CD8-positive, alpha-beta memory T cell (primary cell): ENCODE results near the gene FAR2. TPM values are rescaled to one million over a fixed set of nuclear protein-coding genes. Genes with fewer than 3 reads are reported as not detected.
A peak's percentile ranks its signal among the peaks of the same experiment; 100 is the strongest.

Experiments
- CTCF ChIA-PET: fragments of 350-600 bp; sonication (Branson Sonifier 250); formaldehyde crosslinking; loops from one replicate; lab custom pipeline; 2021; ENCODE audit warnings: antibody characterized with exemption; lab: Charles Lee
- POLR2A ChIA-PET: fragments of 350-600 bp; sonication (Branson Sonifier 250); formaldehyde crosslinking; loops from one replicate; lab custom pipeline; 2021; ENCODE audit warnings: antibody characterized with exemption; lab: Charles Lee
- DNase-seq, 5 donors: peaks; one replicate each; pipeline versions ENCODE4 v3.0.0 to v3.0.0-alpha.2; 2020 to 2022; ENCODE audit warnings: mixed read lengths in 1 of 5
- H3K27ac ChIP-seq: one replicate; pipeline ENCODE4 v1.7.0; 2013; ENCODE audit warnings: low read depth, mild to moderate bottlenecking, low read length, moderate library complexity
- H3K27me3 ChIP-seq: 2 replicates; pipeline ENCODE4 v1.7.0; 2013; ENCODE audit warnings: low read length, mild to moderate bottlenecking; ENCODE audit not compliant: insufficient read depth, poor library complexity, severe bottlenecking
- H3K36me3 ChIP-seq: 2 replicates; pipeline ENCODE4 v1.7.0; 2013; ENCODE audit warnings: mild to moderate bottlenecking, low read length, moderate library complexity; ENCODE audit not compliant: insufficient read depth
- H3K4me1 ChIP-seq: 2 replicates; pipeline ENCODE4 v1.7.0; 2013; ENCODE audit warnings: mild to moderate bottlenecking, low read length, moderate library complexity; ENCODE audit not compliant: insufficient read depth
- H3K4me3 ChIP-seq: 2 replicates; pipeline ENCODE4 v1.7.0; 2013; ENCODE audit warnings: mild to moderate bottlenecking, low read length
- H3K9me3 ChIP-seq: 2 replicates; pipeline ENCODE4 v1.7.0; 2013; ENCODE audit warnings: mild to moderate bottlenecking, low read length
- H3K27ac Mint-ChIP-seq, 8 donors: one replicate each; pipeline ENCODE4 v1.8.0; 2020 to 2021; ENCODE audit warnings: mixed read lengths in 8 of 8, mild to moderate bottlenecking in 6 of 8, inconsistent platforms in 3 of 8, moderate library complexity in 3 of 8
- H3K27me3 Mint-ChIP-seq, 2 donors: one replicate each; pipeline ENCODE4 v1.8.0; 2020 to 2021; ENCODE audit warnings: mixed read lengths in 2 of 2, mild to moderate bottlenecking in 1 of 2, moderate library complexity in 1 of 2
- H3K36me3 Mint-ChIP-seq, 3 donors: one replicate each; pipeline ENCODE4 v1.8.0; 2020 to 2021; ENCODE audit warnings: mixed read lengths in 3 of 3, inconsistent platforms in 1 of 3, mild to moderate bottlenecking in 1 of 3
- H3K4me1 Mint-ChIP-seq, 3 donors: one replicate each; pipeline ENCODE4 v1.8.0; 2020 to 2021; ENCODE audit warnings: mixed read lengths in 3 of 3, inconsistent platforms in 1 of 3, mild to moderate bottlenecking in 1 of 3
- H3K4me3 Mint-ChIP-seq, 7 donors: one replicate each; pipeline ENCODE4 v1.8.0; 2020 to 2021; ENCODE audit warnings: mixed read lengths in 7 of 7, mild to moderate bottlenecking in 6 of 7, moderate library complexity in 4 of 7, inconsistent platforms in 2 of 7
- H3K9me3 Mint-ChIP-seq, 5 donors: one replicate each; pipeline ENCODE4 v1.8.0; 2020 to 2022; ENCODE audit warnings: mixed read lengths in 5 of 5, mild to moderate bottlenecking in 3 of 5, moderate library complexity in 2 of 5, inconsistent platforms in 1 of 5
- polyA plus RNA-seq: library from polyadenylated mRNA; unstranded; fragments of 300-500 nt; fragmentation: Illumina TruSeq; gene quantifications from one replicate; pipeline ENCODE4 v1.2.3, GENCODE V29; 2021
- total RNA-seq, 2 experiments: library from RNA; stranded (reverse); gene quantifications; one replicate each; pipeline ENCODE4 v1.2.3, GENCODE V29; 2021

The FAR2 gene
- total and polyA plus RNA-seq, 3 experiments from 2014 or later = 3.7 to 7.0 (median 4.0) TPM

DNA sequence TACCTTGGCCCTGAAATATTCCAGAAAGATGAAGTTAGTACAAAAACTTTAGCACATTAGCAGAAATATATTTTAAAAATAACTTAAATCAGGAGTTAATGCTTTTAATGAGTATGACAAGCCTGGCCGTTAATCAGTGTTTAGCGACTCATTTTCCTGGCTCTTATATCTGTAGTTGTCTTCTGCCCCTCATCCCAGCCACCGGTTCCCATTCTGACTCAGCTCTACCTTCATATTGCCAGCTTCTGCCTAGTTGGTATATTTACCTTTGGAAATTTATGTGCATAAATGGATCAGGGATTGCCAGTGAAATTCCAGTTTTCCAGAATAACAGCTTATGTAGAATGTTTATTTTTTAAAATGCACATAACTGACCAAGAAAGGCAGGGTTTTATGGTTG is 152.0 kb downstream of the FAR2 start:
- DNase-seq = no peak
- Histone ChIP-seq H3K9me3 (no peaks in the 10 kb centered on the region), H3K36me3 (no peaks in the 10 kb centered on the region), H3K4me3 (no peak overlapping the region), H3K27me3 (no peaks in the 10 kb centered on the region), H3K27ac (no peak overlapping the region), H3K4me1 (no peaks in the 10 kb centered on the region)
- no peak overlapping the region for H3K4me3 Mint-ChIP-seq
- H3K27me3 Mint-ChIP-seq = no peaks in the 10 kb centered on the region
- ChIA-PET CTCF (no interaction called here), POLR2A (no interaction called here)
- peaks cover 0 to 2% (median 0%) of the 10 kb centered on the region in 3 donors for H3K36me3 Mint-ChIP-seq
- H3K9me3 Mint-ChIP-seq = no peaks in the 10 kb centered on the region
- H3K4me1 Mint-ChIP-seq = no peaks in the 10 kb centered on the region
- H3K27ac Mint-ChIP-seq = no peak overlapping the region

DNA sequence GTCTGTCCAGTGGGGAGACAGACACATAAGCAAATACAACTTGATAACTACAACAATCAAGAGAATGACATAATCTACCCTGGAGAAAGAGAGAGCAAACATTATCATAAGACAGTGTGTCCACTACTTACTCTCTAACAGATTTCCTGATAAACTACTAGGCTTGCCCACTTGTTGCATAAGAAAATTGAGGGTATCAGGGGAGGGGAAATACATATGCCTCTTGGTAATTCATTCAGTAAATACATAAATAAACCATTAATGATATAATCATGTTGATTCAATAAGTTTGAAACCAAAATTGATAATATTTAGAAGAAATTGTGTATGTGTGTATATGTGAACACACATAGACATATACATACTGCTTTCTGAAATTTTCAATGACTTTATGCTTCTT is 155.3 kb downstream of the FAR2 start:
- Histone ChIP-seq H3K27ac (no peak overlapping the region), H3K4me3 (no peak overlapping the region), H3K9me3 (no peaks in the 10 kb centered on the region), H3K36me3 (no peaks in the 10 kb centered on the region), H3K27me3 (no peaks in the 10 kb centered on the region), H3K4me1 (no peaks in the 10 kb centered on the region)
- Mint-ChIP-seq H3K27ac (no peak overlapping the region), H3K4me1 (no peaks in the 10 kb centered on the region), H3K9me3 (no peaks in the 10 kb centered on the region), H3K36me3 (peaks cover 0 to 2% (median 0%) of the 10 kb centered on the region in 3 donors), H3K4me3 (no peak overlapping the region), H3K27me3 (peaks cover 0 to 2% of the 10 kb centered on the region in 2 donors)
- DNase-seq = no peak
- ChIA-PET CTCF (no interaction called here), POLR2A (no interaction called here)

DNA sequence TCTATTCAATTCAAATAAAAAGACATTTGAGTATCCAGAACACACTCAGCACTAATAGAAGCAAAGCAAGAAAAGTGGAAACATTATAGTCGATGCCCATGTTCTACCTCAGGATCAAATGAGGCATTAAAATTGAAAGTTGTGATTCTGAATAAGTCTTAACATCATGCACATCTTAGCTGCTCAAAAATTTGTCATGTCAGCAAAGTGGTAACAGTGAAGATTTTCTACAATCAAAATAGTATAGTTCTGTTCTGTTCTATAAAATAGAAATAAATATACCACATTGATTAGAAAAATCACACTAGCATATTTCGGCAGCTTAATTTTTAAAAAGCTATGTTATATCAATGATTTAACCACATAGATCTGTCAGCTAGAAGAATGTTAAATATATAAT is 157.2 kb downstream of the FAR2 start:
- ChIA-PET POLR2A (no interaction called here), CTCF (interaction anchor here (0.9 to 1.1 kb wide), 2 partner anchors 11 to 233 kb away, joined by 4 to 5 read pairs; no protein-coding TSS in a partner anchor)
- Mint-ChIP-seq H3K36me3 (peaks cover 0 to 2% (median 0%) of the 10 kb centered on the region in 3 donors), H3K27ac (no peak overlapping the region), H3K9me3 (no peaks in the 10 kb centered on the region), H3K4me3 (no peak overlapping the region), H3K4me1 (no peaks in the 10 kb centered on the region), H3K27me3 (peaks cover 0 to 2% of the 10 kb centered on the region in 2 donors)
- no peak for DNase-seq
- no peaks in the 10 kb centered on the region for H3K9me3 ChIP-seq
- H3K4me3 ChIP-seq = no peak overlapping the region
- no peaks in the 10 kb centered on the region for H3K27me3 ChIP-seq
- H3K4me1 ChIP-seq = no peaks in the 10 kb centered on the region
- no peak overlapping the region for H3K27ac ChIP-seq
- no peaks in the 10 kb centered on the region for H3K36me3 ChIP-seq

DNA sequence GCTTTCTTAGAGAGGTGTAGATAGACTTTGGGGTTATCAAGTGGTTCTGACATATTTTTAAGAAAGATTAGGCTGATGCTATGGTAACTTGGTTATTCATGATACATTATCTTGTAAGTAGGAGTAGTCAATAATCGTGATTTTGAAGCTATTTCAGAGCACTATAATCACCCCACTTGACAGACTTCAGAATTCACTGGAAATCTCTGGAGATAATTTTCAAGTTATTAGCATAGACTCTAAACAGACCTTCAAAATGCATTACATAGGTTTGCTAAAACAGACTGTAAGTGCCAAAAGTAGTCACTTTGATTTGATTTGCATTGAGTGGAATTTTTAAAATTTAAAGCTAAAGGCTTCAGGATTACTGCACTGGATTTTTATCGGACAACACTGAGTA is 157.6 kb downstream of the FAR2 start:
- Histone ChIP-seq H3K36me3 (no peaks in the 10 kb centered on the region), H3K27ac (no peak overlapping the region), H3K4me1 (no peaks in the 10 kb centered on the region), H3K9me3 (no peaks in the 10 kb centered on the region), H3K4me3 (no peak overlapping the region), H3K27me3 (no peaks in the 10 kb centered on the region)
- no peaks in the 10 kb centered on the region for H3K9me3 Mint-ChIP-seq
- H3K27ac Mint-ChIP-seq = no peak overlapping the region
- CTCF ChIA-PET = interaction anchor here (0.9 kb wide), 1 partner anchor 11 kb away, joined by 5 read pairs; no protein-coding TSS in a partner anchor
- H3K4me3 Mint-ChIP-seq = no peak overlapping the region
- H3K27me3 Mint-ChIP-seq = peaks cover 0 to 2% of the 10 kb centered on the region in 2 donors
- no peak for DNase-seq
- peaks cover 0 to 2% (median 0%) of the 10 kb centered on the region in 3 donors for H3K36me3 Mint-ChIP-seq
- POLR2A ChIA-PET = no interaction called here
- H3K4me1 Mint-ChIP-seq = no peaks in the 10 kb centered on the region

DNA sequence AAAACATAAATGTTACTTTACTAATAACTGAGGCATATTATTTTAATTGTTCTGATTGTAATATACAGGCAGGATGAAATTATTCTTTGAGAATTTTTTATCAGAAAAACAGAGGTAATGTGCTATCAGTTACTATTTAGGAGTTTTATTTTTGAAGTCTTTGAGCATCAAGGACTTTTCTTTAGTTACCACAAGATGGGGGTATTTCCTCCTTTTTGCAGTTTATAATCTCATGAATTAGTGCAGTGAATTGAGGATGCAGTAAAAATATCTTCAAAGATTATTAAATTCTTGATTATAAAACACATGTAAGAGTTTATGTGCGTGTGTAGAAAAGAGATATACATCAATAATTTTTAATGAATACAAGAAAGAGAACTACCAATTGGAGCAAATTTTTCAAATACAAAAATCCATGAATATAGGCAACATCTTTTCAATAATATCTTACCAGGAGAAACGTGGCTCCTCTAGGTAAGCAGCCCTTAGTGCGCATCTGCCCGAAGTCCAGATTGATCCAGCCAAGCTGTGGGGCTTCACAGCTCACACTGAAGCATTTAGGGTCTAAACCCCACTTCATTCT is 160.3 kb downstream of the FAR2 start:
- ChIA-PET CTCF (no interaction called here), POLR2A (no interaction called here)
- Histone ChIP-seq H3K27me3 (no peaks in the 10 kb centered on the region), H3K27ac (no peak overlapping the region), H3K36me3 (no peaks in the 10 kb centered on the region), H3K4me3 (no peak overlapping the region), H3K9me3 (no peaks in the 10 kb centered on the region), H3K4me1 (no peaks in the 10 kb centered on the region)
- no peak for DNase-seq
- Mint-ChIP-seq H3K36me3 (peaks cover 0 to 2% (median 0%) of the 10 kb centered on the region in 3 donors), H3K4me3 (no peak overlapping the region), H3K4me1 (no peaks in the 10 kb centered on the region), H3K27ac (no peak overlapping the region), H3K27me3 (peaks cover 0 to 2% of the 10 kb centered on the region in 2 donors), H3K9me3 (no peaks in the 10 kb centered on the region)

DNA sequence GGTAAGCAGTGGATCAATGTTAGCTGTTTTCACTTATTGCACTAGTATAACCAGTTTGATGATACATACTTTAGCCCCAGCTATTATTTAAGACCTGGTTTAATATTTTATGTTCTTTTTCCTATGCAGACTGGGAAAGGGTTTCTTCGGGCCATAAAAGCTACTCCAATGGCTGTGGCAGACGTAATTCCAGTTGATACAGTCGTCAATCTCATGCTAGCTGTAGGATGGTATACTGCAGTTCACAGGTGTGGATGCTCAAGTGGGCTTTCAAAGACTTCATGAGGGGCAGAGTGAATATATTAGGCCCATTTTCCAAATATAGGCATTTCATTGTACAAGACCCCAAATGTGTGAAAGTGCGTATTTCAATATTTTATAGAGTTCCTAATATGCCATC is 161.8 kb downstream of the FAR2 start:
- H3K4me3 ChIP-seq = no peak overlapping the region
- no peaks in the 10 kb centered on the region for H3K36me3 ChIP-seq
- H3K4me3 Mint-ChIP-seq = no peak overlapping the region
- peaks cover 0 to 4% (median 0%) of the 10 kb centered on the region in 3 donors for H3K36me3 Mint-ChIP-seq
- no peaks in the 10 kb centered on the region for H3K9me3 ChIP-seq
- DNase-seq = no peak
- H3K27ac ChIP-seq = no peak overlapping the region
- POLR2A ChIA-PET = no interaction called here
- no peaks in the 10 kb centered on the region for H3K27me3 ChIP-seq
- no peak overlapping the region for H3K27ac Mint-ChIP-seq
- no peaks in the 10 kb centered on the region for H3K9me3 Mint-ChIP-seq
- no peaks in the 10 kb centered on the region for H3K4me1 ChIP-seq
- CTCF ChIA-PET = no interaction called here
- H3K4me1 Mint-ChIP-seq = no peaks in the 10 kb centered on the region
- H3K27me3 Mint-ChIP-seq = peaks cover 0 to 2% of the 10 kb centered on the region in 2 donors

DNA sequence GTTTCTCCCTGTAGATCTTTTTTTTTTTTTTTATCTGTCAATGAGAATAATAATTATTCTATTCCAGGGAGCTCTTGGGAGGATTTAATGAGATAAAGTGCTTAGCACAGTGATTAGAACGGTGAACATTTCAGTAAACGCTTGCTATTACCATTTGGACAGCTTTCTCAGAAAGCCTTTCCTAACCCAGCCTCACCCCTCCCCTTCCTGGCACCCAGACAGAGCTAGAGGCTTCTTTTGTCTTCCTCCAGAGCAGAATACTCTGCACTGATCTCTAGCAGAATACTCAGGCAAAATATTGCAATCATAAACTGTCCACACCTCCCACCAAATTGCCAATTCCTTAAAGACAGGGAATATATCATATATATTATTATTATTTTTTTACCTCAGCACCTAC is 165.3 kb downstream of the FAR2 start:
- Mint-ChIP-seq H3K4me3 (no peak overlapping the region), H3K27ac (no peak overlapping the region), H3K9me3 (no peaks in the 10 kb centered on the region), H3K4me1 (peaks cover 8 to 11% (median 9%) of the 10 kb centered on the region in 3 donors), H3K27me3 (no peaks in the 10 kb centered on the region), H3K36me3 (peaks cover 0 to 2% (median 0%) of the 10 kb centered on the region in 3 donors)
- ChIA-PET CTCF (interaction anchor here (0.6 to 1.0 kb wide), 2 partner anchors 113 to 251 kb away, joined by 3 read pairs; no protein-coding TSS in a partner anchor), POLR2A (no interaction called here)
- H3K4me3 ChIP-seq = no peak overlapping the region
- no peaks in the 10 kb centered on the region for H3K4me1 ChIP-seq
- DNase-seq = no peak
- no peaks in the 10 kb centered on the region for H3K9me3 ChIP-seq
- H3K27ac ChIP-seq = no peak overlapping the region
- no peaks in the 10 kb centered on the region for H3K36me3 ChIP-seq
- H3K27me3 ChIP-seq = no peaks in the 10 kb centered on the region

DNA sequence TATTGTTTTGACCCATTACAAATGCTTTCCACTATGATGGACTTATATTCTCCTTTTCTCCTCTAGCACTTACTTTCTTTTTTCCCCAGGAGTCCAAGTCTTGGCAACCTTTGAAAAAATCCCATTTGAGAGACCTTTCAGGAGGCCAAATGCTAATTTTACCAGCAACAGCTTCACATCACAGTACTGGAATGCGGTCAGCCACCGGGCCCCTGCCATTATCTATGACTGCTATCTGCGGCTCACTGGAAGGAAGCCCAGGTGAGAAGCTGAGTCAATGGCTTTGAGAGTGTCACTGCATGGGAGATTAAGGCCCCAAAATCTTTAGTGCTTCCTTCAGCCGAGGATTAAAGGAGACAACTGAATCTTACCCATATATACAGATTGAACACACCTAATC is 167.7 kb downstream of the FAR2 start:
- Mint-ChIP-seq H3K4me3 (no peak overlapping the region), H3K9me3 (no peaks in the 10 kb centered on the region)

More for the DNA sequence above, 167.7 kb downstream of the FAR2 start:
- POLR2A ChIA-PET = no interaction called here
- Histone ChIP-seq H3K4me3 (no peak overlapping the region), H3K36me3 (no peaks in the 10 kb centered on the region), H3K9me3 (no peaks in the 10 kb centered on the region), H3K4me1 (no peaks in the 10 kb centered on the region), H3K27ac (no peak overlapping the region), H3K27me3 (no peaks in the 10 kb centered on the region)
- H3K27me3 Mint-ChIP-seq = no peaks in the 10 kb centered on the region
- peaks cover 0 to 7% (median 7%) of the 10 kb centered on the region in 3 donors for H3K36me3 Mint-ChIP-seq
- H3K4me1 Mint-ChIP-seq = peaks cover 8 to 11% (median 9%) of the 10 kb centered on the region in 3 donors
- no peak for DNase-seq
- CTCF ChIA-PET = interaction anchor here (1.7 to 3.3 kb wide), 3 partner anchors 225 to 244 kb away, joined by 7 to 30 read pairs (median 13); no protein-coding TSS in a partner anchor
- peak overlapping the region in 1 of 8 donors; percentile 5 for H3K27ac Mint-ChIP-seq
